22Rv1 (cell line): ENCODE measurements around the gene OTOF.

Source experiments
- ZFX ChIP-seq: fragments of 450-650 bp; IDR thresholded peaks from 2 replicates; pipeline ENCODE4 v1.6.1; 2017; ENCODE audit warnings: antibody characterized with exemption, borderline replicate concordance
- TF ChIP-seq, protein P1 (sequence below): fragments of 450-650 bp; IDR thresholded peaks from 2 replicates; pipeline ENCODE4 v1.5.1; 2017; ENCODE audit warnings: mild to moderate bottlenecking

DNA sequence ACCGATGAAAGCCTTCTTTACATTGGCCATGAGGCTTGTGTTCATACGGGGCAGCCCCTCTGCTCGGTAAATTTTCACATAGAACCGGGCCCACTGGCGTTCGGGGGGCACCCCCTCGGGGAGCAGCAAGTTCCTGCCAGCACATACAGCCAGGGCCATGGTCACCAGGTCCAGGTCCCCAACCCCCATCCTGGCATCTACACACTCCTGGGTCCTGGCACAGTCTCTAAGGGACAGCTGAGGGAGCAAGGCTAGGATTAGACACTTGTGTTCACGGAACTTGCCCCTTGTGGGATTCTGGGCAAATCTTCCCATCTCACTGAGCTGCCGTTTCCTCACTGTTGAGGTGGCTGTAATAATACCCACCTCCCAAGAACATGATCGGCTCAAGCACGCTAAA is 5.6 kb upstream of the OTOF start:
- TF ChIP-seq, protein P1, sequence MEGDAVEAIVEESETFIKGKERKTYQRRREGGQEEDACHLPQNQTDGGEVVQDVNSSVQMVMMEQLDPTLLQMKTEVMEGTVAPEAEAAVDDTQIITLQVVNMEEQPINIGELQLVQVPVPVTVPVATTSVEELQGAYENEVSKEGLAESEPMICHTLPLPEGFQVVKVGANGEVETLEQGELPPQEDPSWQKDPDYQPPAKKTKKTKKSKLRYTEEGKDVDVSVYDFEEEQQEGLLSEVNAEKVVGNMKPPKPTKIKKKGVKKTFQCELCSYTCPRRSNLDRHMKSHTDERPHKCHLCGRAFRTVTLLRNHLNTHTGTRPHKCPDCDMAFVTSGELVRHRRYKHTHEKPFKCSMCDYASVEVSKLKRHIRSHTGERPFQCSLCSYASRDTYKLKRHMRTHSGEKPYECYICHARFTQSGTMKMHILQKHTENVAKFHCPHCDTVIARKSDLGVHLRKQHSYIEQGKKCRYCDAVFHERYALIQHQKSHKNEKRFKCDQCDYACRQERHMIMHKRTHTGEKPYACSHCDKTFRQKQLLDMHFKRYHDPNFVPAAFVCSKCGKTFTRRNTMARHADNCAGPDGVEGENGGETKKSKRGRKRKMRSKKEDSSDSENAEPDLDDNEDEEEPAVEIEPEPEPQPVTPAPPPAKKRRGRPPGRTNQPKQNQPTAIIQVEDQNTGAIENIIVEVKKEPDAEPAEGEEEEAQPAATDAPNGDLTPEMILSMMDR = no peak
- TF ChIP-seq ZFX = no peak
